ENCODE results near the gene SAPCD2. TPM values are rescaled to one million over a fixed set of nuclear protein-coding genes. Genes with fewer than 3 reads are reported as not detected.

SAPCD2 gene
- total and polyA plus RNA-seq, 4 donors = 1.3 to 2.1 (median 1.6) TPM

GRCh38 chr9:137079401-137079787, 9.0 kb upstream of the SAPCD2 start:
- Histone ChIP-seq H3K4me1 (ENCODE audit: control insufficient read depth in 5 of 5, insufficient read depth in 5 of 5, low read length in 5 of 5) (peaks cover 0 to 16% (median 5%) of the 10 kb centered on the region in 5 donors), H3K36me3 (ENCODE audit: control insufficient read depth in 4 of 4, insufficient read depth in 4 of 4, low read length in 4 of 4) (peaks cover 0 to 48% (median 4%) of the 10 kb centered on the region in 4 donors), H3K4me3 (no peak overlapping the region), H3K27me3 (ENCODE audit: control insufficient read depth in 3 of 3, insufficient read depth in 3 of 3, low read length in 2 of 3) (peaks cover 0 to 11% (median 7%) of the 10 kb centered on the region in 3 donors), H3K9me3 (ENCODE audit: control insufficient read depth in 4 of 4, insufficient read depth in 3 of 4, low read length in 3 of 4) (no peaks in the 10 kb centered on the region), H3K9ac (ENCODE audit: insufficient read depth in 1 of 2, low read length in 2 of 2) (no peak overlapping the region), H3K27ac (ENCODE audit: low read depth in 1 of 2, low read length in 1 of 2) (no peak overlapping the region)
- WGBS, 2 donors = 91 to 97% methylated on average over 13 of the region's 13 CpGs
- DNase-seq = no peak
- TF ChIP-seq, protein P1, sequence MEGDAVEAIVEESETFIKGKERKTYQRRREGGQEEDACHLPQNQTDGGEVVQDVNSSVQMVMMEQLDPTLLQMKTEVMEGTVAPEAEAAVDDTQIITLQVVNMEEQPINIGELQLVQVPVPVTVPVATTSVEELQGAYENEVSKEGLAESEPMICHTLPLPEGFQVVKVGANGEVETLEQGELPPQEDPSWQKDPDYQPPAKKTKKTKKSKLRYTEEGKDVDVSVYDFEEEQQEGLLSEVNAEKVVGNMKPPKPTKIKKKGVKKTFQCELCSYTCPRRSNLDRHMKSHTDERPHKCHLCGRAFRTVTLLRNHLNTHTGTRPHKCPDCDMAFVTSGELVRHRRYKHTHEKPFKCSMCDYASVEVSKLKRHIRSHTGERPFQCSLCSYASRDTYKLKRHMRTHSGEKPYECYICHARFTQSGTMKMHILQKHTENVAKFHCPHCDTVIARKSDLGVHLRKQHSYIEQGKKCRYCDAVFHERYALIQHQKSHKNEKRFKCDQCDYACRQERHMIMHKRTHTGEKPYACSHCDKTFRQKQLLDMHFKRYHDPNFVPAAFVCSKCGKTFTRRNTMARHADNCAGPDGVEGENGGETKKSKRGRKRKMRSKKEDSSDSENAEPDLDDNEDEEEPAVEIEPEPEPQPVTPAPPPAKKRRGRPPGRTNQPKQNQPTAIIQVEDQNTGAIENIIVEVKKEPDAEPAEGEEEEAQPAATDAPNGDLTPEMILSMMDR (IDR thresholded peaks at IDR 0.05; ENCODE audit: control extremely low read depth, extremely low read depth) = no peak
- no peak for ATAC-seq (ENCODE audit: insufficient read depth, low FRiP score)

- Histone ChIP-seq H3K27me3 (ENCODE audit: control insufficient read depth in 3 of 3, insufficient read depth in 3 of 3, low read length in 2 of 3) (peaks cover 0 to 11% (median 7%) of the 10 kb centered on the region in 3 donors), H3K4me1 (ENCODE audit: control insufficient read depth in 5 of 5, insufficient read depth in 5 of 5, low read length in 5 of 5) (peaks cover 0 to 16% (median 5%) of the 10 kb centered on the region in 5 donors), H3K36me3 (ENCODE audit: control insufficient read depth in 4 of 4, insufficient read depth in 4 of 4, low read length in 4 of 4) (peaks cover 0 to 48% (median 4%) of the 10 kb centered on the region in 4 donors), H3K27ac (ENCODE audit: low read depth in 1 of 2, low read length in 1 of 2) (no peak overlapping the region), H3K9ac (ENCODE audit: insufficient read depth in 1 of 2, low read length in 2 of 2) (no peak overlapping the region), H3K9me3 (ENCODE audit: control insufficient read depth in 4 of 4, insufficient read depth in 3 of 4, low read length in 3 of 4) (no peaks in the 10 kb centered on the region), H3K4me3 (no peak overlapping the region)
- ATAC-seq (ENCODE audit: insufficient read depth, low FRiP score) = no peak
- no peak for DNase-seq
- 77 to 79% methylated on average over 37 to 51 of the region's 51 CpGs for WGBS, 2 donors
- TF ChIP-seq, protein P1 (IDR thresholded peaks at IDR 0.05; ENCODE audit: control extremely low read depth, extremely low read depth) = no peak
These were observed 8.5 kb upstream of the SAPCD2 start for GRCh38 chr9:137078701-137079400.

DNA sequence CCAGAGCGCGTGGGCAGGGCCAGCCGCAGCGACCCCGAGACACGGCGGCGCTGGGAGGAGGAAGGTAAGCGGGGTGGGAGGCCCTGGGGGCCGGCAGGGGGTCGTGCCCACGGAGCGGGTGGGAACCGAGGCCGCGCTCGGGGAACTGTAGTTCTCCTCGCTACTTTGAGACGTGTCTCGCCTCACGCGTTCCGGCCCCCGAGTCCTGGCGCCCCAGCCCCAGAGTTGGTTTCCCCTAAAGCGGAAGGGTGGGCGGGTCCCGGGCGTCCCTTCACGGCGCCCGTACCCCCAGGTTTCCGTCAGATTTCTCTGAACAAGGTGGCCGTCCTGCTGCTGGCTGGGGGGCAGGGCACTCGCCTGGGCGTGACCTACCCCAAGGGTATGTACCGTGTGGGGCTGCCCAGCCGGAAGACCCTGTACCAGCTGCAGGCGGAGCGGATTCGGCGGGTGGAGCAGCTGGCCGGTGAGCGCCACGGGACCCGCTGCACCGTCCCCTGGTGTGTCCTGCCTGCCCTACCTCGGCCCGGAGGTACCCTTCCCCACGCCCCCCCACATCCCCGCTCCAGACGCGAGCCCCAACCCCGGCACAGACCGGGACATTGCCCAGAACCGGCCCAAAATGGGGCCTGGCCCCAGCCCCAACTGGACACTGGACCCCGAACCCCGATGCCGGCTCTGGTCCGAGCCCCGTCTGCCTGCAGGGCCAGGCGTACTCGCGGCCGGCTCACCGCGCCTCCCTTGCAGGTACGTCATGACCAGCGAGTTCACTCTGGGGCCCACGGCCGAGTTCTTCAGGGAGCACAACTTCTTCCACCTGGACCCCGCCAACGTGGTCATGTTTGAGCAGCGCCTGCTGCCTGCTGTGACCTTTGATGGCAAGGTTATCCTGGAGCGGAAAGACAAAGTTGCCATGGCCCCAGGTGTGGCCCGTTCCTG, 7.7 kb upstream of the SAPCD2 start:
- 17 to 19% methylated on average over 61 to 76 of the region's 76 CpGs for WGBS, 2 donors
- DNase-seq (no peak), ATAC-seq (ENCODE audit: insufficient read depth, low FRiP score) (peak; percentile 3)
- no peak overlapping the region for H3K9ac ChIP-seq (ENCODE audit: insufficient read depth in 1 of 2, low read length in 2 of 2)
- H3K36me3 ChIP-seq (ENCODE audit: control insufficient read depth in 4 of 4, insufficient read depth in 4 of 4, low read length in 4 of 4) = peaks cover 0 to 41% (median 4%) of the 10 kb centered on the region in 4 donors
- H3K9me3 ChIP-seq (ENCODE audit: control insufficient read depth in 4 of 4, insufficient read depth in 3 of 4, low read length in 3 of 4) = no peaks in the 10 kb centered on the region
- peaks cover 0 to 16% (median 5%) of the 10 kb centered on the region in 5 donors for H3K4me1 ChIP-seq (ENCODE audit: control insufficient read depth in 5 of 5, insufficient read depth in 5 of 5, low read length in 5 of 5)
- no peak overlapping the region for H3K27ac ChIP-seq (ENCODE audit: low read depth in 1 of 2, low read length in 1 of 2)
- H3K27me3 ChIP-seq (ENCODE audit: control insufficient read depth in 3 of 3, insufficient read depth in 3 of 3, low read length in 2 of 3) = peaks cover 0 to 11% (median 7%) of the 10 kb centered on the region in 3 donors
- H3K4me3 ChIP-seq = peak overlapping the region; percentile 84
- TF ChIP-seq, protein P1 (IDR thresholded peaks at IDR 0.05; ENCODE audit: control extremely low read depth, extremely low read depth) = no peak

All from lung (tissue), 12 donors.